GM12801 (cell line): ENCODE results near the gene KCTD10.

ENCODE experiments used
- TF ChIP-seq, protein P1 (sequence below): IDR thresholded peaks from one replicate; pipeline ENCODE4 v1.5.1; 2011; ENCODE audit warnings: control low read depth; ENCODE audit not compliant: insufficient read length; ENCODE audit errors: extremely low read depth

The KCTD10 gene

DNA sequence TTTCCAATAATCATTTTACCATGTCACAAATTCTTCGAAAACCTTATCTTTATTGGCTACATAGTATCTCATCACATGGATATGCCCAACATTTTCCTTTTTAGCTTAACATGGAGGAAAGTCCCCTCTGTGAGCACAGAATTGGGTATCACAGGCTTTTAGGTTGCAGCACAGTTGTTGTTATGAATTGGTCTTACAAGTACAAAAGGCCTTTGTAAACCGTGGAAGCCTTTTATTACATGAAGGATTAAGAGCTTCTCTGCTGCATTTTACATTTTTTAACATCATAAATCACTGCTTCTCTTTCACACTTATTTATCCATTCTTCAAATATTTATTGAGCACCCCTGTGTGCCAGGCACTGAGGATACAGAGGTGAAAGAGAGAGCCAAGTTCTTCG lies 26.5 kb upstream of the KCTD10 start:
- TF ChIP-seq, protein P1, sequence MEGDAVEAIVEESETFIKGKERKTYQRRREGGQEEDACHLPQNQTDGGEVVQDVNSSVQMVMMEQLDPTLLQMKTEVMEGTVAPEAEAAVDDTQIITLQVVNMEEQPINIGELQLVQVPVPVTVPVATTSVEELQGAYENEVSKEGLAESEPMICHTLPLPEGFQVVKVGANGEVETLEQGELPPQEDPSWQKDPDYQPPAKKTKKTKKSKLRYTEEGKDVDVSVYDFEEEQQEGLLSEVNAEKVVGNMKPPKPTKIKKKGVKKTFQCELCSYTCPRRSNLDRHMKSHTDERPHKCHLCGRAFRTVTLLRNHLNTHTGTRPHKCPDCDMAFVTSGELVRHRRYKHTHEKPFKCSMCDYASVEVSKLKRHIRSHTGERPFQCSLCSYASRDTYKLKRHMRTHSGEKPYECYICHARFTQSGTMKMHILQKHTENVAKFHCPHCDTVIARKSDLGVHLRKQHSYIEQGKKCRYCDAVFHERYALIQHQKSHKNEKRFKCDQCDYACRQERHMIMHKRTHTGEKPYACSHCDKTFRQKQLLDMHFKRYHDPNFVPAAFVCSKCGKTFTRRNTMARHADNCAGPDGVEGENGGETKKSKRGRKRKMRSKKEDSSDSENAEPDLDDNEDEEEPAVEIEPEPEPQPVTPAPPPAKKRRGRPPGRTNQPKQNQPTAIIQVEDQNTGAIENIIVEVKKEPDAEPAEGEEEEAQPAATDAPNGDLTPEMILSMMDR: no peak

DNA sequence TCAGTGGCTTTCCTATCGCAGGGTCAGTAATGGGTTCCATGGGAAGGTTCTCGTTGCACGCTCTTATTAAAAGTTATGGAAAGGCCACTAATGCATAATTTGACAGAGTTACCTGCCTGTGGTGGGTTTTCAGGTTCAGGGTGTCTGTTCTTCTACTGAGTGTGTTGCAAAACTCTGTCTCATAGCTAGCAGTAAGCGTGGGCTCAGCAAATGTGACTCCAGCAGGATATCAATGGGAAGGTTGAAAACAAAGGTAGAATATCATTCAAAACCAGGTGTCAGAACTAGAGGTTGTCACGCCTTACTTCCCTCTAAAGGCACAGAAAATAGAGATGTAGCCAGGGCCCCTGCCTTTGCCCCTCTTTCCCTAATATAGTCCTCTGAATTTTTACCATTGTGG lies 25.2 kb upstream of the KCTD10 start:
- TF ChIP-seq, protein P1: no peak

GRCh38 chr12:109501299-109501698 lies 24.2 kb upstream of the KCTD10 start:
- TF ChIP-seq, protein P1: no peak

DNA sequence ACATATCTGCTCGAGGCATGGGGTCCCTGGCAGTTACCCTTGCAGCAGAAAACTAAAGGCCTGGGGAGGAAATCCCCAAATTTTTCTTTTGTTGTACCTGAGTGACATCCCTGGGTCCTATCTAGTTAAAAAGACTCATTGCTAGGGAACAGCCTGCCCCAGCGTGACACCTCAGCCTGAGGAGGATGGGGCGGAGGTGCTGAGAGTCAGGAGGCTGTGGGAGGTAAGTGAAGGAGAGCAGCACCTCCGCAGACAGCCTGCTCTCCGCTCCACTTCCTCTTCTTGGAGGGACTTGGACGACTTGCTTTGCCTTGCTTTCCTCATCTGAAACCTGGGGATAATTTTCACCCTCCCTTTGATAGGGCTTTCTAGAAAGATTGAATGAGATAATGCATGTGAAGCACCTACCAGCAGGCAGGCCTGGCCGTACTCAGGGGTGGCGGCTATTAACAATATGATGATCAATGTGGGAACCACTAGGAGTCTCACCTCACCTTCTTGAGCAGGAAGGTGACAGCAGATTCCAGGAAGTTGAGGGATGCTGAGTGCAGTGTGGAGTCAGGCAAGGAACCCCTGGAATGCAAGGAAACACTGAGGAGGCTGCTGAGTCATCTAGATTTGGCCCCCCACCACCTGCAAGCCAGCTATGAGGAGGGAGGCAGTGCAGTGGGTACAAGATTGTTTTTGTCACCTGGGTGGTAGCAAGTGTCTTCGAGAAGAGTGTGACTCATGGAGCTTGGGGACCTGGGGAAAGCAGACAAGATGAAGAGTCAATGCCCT lies 23.5 kb upstream of the KCTD10 start:
- TF ChIP-seq, protein P1: no peak

GRCh38 chr12:109497675-109498074 lies 20.6 kb upstream of the KCTD10 start:
- TF ChIP-seq, protein P1: no peak

GRCh38 chr12:109496306-109496705 lies 19.2 kb upstream of the KCTD10 start:
- TF ChIP-seq, protein P1: no peak

GRCh38 chr12:109495012-109495411 lies 17.9 kb upstream of the KCTD10 start:
- TF ChIP-seq, protein P1: no peak
